Measurements from ENCODE around the gene CRYGN.
A peak's percentile ranks its signal among the peaks of the same experiment; 100 is the strongest.

CRYGN gene

DNA sequence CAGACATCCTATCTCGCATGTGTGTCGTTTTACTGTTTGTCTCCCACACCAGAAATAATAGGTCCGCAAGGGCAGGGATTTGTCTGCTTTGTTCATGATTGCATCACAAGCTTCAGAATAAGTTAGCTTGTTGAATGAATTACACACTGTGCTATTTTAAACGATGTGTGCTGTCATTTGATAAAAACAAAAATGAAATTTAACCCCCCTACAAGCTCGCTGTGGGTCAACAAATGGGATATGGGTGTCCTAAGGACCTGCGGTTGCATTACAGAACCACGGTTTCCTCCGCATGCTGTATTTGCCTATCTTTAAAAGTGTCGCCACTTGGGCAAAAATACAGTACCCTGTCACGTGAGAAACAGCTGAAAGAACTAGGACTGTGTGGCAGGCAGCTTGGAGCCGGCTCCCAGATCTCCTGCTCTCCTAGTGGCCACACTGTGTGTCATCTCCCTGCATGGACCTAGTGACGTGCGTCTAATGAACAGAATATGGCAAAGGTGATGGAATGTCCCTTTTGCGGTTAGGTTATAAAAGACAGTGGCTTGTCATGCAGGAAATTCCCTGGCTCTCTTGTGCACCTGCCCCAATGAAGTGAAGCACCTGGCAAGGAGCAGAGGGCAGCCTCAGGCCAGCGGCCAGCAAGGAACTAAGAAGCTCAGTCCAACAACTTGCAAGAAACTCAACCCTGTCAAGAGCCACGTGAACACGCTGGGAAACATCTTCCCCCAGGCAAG lies 32.9 kb upstream of the CRYGN start:
- H3K4me3 Mint-ChIP-seq: no peak overlapping the region

DNA sequence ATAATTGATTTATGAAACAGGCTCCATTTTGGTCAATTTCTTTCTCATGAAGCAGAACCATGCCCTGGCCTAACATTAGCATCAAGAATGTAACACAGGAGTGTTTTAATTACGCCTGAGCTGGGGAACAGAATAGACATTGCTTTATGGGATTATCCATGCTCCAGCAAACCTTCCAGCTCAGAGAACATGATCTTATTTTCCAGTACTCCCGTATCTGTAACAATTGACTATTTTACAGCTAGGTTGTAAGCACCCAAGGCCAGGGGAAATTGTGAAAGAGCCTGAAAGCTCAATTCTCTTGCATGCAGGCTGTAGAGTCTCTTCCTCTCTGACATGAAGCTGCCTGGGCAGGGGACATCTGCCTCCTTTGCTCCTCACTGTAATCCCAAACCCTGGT lies 30.8 kb upstream of the CRYGN start:
- H3K36me3 Mint-ChIP-seq (ENCODE audit: low read depth): peaks cover 91% of the 10 kb centered on the region
- DNase-seq: no peak
- no peak overlapping the region for H3K4me3 Mint-ChIP-seq
- H3K27me3 Mint-ChIP-seq (ENCODE audit: low read depth, poor library complexity): no peaks in the 10 kb centered on the region
- no peaks in the 10 kb centered on the region for H3K9me3 Mint-ChIP-seq
- H3K4me1 Mint-ChIP-seq: peaks cover 24% of the 10 kb centered on the region
- peak overlapping the region; percentile 35 for H3K27ac Mint-ChIP-seq
- TF ChIP-seq, protein P1, sequence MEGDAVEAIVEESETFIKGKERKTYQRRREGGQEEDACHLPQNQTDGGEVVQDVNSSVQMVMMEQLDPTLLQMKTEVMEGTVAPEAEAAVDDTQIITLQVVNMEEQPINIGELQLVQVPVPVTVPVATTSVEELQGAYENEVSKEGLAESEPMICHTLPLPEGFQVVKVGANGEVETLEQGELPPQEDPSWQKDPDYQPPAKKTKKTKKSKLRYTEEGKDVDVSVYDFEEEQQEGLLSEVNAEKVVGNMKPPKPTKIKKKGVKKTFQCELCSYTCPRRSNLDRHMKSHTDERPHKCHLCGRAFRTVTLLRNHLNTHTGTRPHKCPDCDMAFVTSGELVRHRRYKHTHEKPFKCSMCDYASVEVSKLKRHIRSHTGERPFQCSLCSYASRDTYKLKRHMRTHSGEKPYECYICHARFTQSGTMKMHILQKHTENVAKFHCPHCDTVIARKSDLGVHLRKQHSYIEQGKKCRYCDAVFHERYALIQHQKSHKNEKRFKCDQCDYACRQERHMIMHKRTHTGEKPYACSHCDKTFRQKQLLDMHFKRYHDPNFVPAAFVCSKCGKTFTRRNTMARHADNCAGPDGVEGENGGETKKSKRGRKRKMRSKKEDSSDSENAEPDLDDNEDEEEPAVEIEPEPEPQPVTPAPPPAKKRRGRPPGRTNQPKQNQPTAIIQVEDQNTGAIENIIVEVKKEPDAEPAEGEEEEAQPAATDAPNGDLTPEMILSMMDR (IDR thresholded peaks at IDR 0.05): no peak

More for the DNA sequence above, 32.9 kb upstream of the CRYGN start:
- H3K9me3 Mint-ChIP-seq: no peaks in the 10 kb centered on the region
- H3K4me1 Mint-ChIP-seq: peaks cover 22% of the 10 kb centered on the region
- no peaks in the 10 kb centered on the region for H3K27me3 Mint-ChIP-seq (ENCODE audit: low read depth, poor library complexity)
- DNase-seq: no peak
- TF ChIP-seq, protein P1 (IDR thresholded peaks at IDR 0.05): no peak
- H3K27ac Mint-ChIP-seq: peak overlapping the region; percentile 64
- peaks cover 74% of the 10 kb centered on the region for H3K36me3 Mint-ChIP-seq (ENCODE audit: low read depth)

DNA sequence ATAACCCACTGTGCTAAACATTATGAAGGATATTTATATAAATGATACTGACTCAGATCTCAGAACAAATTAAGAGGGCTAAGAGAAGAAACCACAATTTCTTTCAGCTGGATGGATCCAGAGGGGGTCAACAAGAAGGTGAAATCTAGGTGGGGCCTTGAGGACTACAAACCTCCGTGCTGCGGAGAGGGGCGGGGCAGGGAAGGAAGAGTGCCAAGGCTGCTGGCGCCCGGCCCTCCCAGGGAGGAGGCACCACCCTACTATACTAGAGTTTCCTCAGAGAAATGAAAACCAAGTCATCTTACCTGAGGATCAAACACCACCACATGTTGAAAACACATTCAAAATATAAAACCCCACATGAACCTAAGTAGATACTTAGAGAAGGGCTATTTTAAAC lies 29.3 kb upstream of the CRYGN start:
- TF ChIP-seq, protein P1 (IDR thresholded peaks at IDR 0.05): no peak
- DNase-seq: no peak
- Mint-ChIP-seq H3K4me1 (peaks cover 24% of the 10 kb centered on the region), H3K27ac (no peak overlapping the region), H3K36me3 (ENCODE audit: low read depth) (peaks cover 95% of the 10 kb centered on the region), H3K27me3 (ENCODE audit: low read depth, poor library complexity) (no peaks in the 10 kb centered on the region), H3K4me3 (no peak overlapping the region), H3K9me3 (peaks cover 10% of the 10 kb centered on the region)

DNA sequence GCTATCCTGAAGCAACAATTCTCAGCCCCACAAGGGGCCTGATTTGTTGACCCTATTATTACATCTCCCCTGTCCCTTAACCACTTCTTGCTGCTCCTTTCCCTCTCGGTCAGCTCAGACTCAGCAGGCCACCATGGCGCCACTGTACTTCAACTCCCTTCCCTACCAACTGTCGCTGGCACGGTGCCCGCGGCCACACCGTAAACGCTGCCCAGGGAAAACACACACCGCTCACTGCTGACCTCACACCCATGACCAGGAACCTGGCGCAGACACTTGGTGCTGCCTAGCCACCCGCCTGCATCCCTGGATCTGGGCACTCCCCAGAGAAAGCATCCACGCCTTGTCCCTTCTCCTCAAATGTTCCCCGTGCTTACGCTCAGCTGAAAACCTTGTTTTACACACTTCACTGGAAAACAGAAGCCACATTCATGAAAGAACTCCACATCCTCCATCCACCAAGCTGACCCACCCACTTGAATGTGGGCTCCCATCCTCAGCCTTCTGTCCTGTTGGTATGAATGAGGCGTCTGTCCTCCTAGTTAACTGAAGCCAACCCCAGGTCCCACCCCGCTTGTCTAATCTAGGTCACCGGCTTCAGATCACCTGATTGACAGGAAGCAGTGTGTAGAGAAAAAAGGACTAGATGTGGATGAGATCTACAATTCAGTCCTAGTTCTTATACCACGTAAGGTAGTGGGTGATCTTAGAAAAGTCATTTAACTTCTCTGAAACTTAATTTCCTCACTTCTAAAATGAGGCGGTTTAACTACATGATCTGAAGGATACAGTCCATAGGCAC lies 28.5 kb upstream of the CRYGN start:
- Mint-ChIP-seq H3K9me3 (peaks cover 18% of the 10 kb centered on the region), H3K36me3 (ENCODE audit: low read depth) (peaks cover 95% of the 10 kb centered on the region), H3K27me3 (ENCODE audit: low read depth, poor library complexity) (no peaks in the 10 kb centered on the region), H3K4me3 (no peak overlapping the region), H3K27ac (peak overlapping the region; percentile 93), H3K4me1 (peaks cover 31% of the 10 kb centered on the region)
- TF ChIP-seq, protein P1 (IDR thresholded peaks at IDR 0.05): no peak
- no peak for DNase-seq

DNA sequence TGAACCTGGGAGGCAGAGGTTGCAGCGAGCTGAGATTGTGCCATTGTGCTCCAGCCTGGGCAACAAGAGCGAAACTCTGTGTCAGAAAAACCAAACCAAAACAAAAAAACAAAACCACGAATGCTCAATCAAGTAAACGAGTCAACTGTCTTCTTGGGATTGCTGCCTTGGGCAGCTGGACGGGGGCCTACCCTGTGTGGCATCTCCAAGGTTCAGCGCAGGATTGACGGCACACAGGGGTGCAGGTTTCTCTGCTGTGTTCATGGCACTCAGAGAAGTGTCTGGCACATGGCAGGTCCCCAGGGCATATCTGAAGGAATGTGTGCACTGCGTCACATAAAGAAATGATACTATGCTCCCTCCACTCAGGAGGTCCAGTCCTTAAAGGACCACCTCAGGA lies 25.2 kb upstream of the CRYGN start:
- no peak overlapping the region for H3K27ac Mint-ChIP-seq
- peaks cover 89% of the 10 kb centered on the region for H3K36me3 Mint-ChIP-seq (ENCODE audit: low read depth)
- H3K4me3 Mint-ChIP-seq: no peak overlapping the region
- DNase-seq: no peak
- no peaks in the 10 kb centered on the region for H3K27me3 Mint-ChIP-seq (ENCODE audit: low read depth, poor library complexity)
- peaks cover 42% of the 10 kb centered on the region for H3K9me3 Mint-ChIP-seq
- TF ChIP-seq, protein P1 (IDR thresholded peaks at IDR 0.05): no peak
- H3K4me1 Mint-ChIP-seq: peaks cover 37% of the 10 kb centered on the region
